Panc1 (cell line): ENCODE results near the gene TUFM. TPM values are rescaled to one million over a fixed set of nuclear protein-coding genes. Genes with fewer than 3 reads are reported as not detected.
A peak's percentile ranks its signal among the peaks of the same experiment; 100 is the strongest.
"Not testable (repeated sequence)": the region's sequence is repeated elsewhere in the genome, so short reads cannot be mapped to it uniquely, and the experiment has no call there.

Source experiments
- ATAC-seq: fragments of 200-7000 bp; cut with Tn5 transposase; 2 replicates; pipeline ENCODE4 v1.9.1; 2020; ENCODE audit warnings: mild to moderate bottlenecking, moderate library complexity
- BruUV-seq: library from RNA; stranded (reverse); fragments of 400-500 nt; replicated peaks from 2 replicates; lab custom pipeline; 2021; lab: Mats Ljungman, UMichigan
- CTCF ChIA-PET: fragments of 300-600 bp; sonication (Branson Sonifier 250); formaldehyde crosslinking; loops from one replicate; lab custom pipeline; 2022; ENCODE audit warnings: antibody characterized with exemption; lab: Charles Lee
- POLR2A ChIA-PET: fragments of 300-600 bp; sonication (Branson Sonifier 250); formaldehyde crosslinking; loops from one replicate; lab custom pipeline; 2022; ENCODE audit warnings: antibody characterized with exemption; lab: Charles Lee
- DNase-seq: peaks from one replicate; pipeline ENCODE4 v3.0.0-alpha.2; 2010; ENCODE audit warnings: low read depth, low spot score
- H3K27ac ChIP-seq: 2 replicates; pipeline ENCODE4 v1.5.1; 2011; ENCODE audit warnings: mild to moderate bottlenecking, low read length, inconsistent platforms
- H3K27me3 ChIP-seq: fragments of 200-500 bp; sonication (Bioruptor generic); 2 replicates; pipeline ENCODE4 v1.6.0; 2014; ENCODE audit warnings: low read length, inconsistent platforms; ENCODE audit not compliant: control insufficient read depth, insufficient read depth
- H3K36me3 ChIP-seq: fragments of 200-500 bp; sonication (Bioruptor generic); 2 replicates; pipeline ENCODE4 v1.5.1; 2014; ENCODE audit warnings: inconsistent platforms, mild to moderate bottlenecking, low read length, moderate library complexity; ENCODE audit not compliant: control insufficient read depth, insufficient read depth
- H3K4me1 ChIP-seq: 2 replicates; pipeline ENCODE4 v1.5.1; 2011; ENCODE audit warnings: inconsistent platforms, mild to moderate bottlenecking, low read length, moderate library complexity; ENCODE audit not compliant: control insufficient read depth, insufficient read depth
- H3K4me3 ChIP-seq, 2 experiments: 2 replicates each; pipeline ENCODE4 v1.5.1; 2011 to 2012; ENCODE audit warnings: low read depth in 2 of 2, low read length in 2 of 2, mild to moderate bottlenecking in 2 of 2, inconsistent platforms in 1 of 2, moderate library complexity in 1 of 2
- H3K9me3 ChIP-seq: fragments of 200-500 bp; sonication (Bioruptor generic); 2 replicates; pipeline ENCODE4 v1.5.1; 2014; ENCODE audit warnings: low read depth, mild to moderate bottlenecking, inconsistent platforms, low read length, moderate library complexity; ENCODE audit not compliant: control insufficient read depth, insufficient read depth
- POLR2AphosphoS5 ChIP-seq: IDR thresholded peaks from 2 replicates; pipeline ENCODE4 v1.6.1; 2012; ENCODE audit warnings: mild to moderate bottlenecking, low read depth, low read length, moderate library complexity
- SIN3A ChIP-seq: IDR thresholded peaks from 2 replicates; pipeline ENCODE4 v1.6.1; 2012; ENCODE audit warnings: low read depth, mild to moderate bottlenecking, low read length, moderate library complexity, borderline replicate concordance; ENCODE audit not compliant: insufficient read depth
- TCF7L2 ChIP-seq: IDR thresholded peaks from 2 replicates; pipeline ENCODE4 v1.6.1; 2011; ENCODE audit warnings: mild to moderate bottlenecking, low read depth, low read length, inconsistent platforms
- in situ Hi-C: cut with HindIII; loops from 2 replicates; pipeline ENCODE4 v1.10.0; 2016; ENCODE audit warnings: low sequenced_read_pairs, low pct_unique_long_range_greater_than_20kb
- intact Hi-C: fragments of 100-400 bp; cut with micrococcal nuclease; formaldehyde crosslinking; loops from one replicate; pipeline ENCODE4 v1.10.0; 2022; ENCODE audit not compliant: unreplicated experiment
- total RNA-seq: library from RNA; stranded (reverse); gene quantifications from one replicate; pipeline ENCODE4 v1.2.1, GENCODE V29; 2021; ENCODE audit not compliant: unreplicated experiment
- TF ChIP-seq, protein P1 (sequence below), 2 experiments: IDR thresholded peaks; 2 replicates each; pipeline ENCODE4 v1.6.1; 2011 to 2012; ENCODE audit warnings: low read depth in 2 of 2, control low read depth in 1 of 2, low read length in 1 of 2, mild to moderate bottlenecking in 1 of 2, moderate library complexity in 1 of 2; ENCODE audit not compliant: insufficient read depth in 1 of 2
- TF ChIP-seq, protein P2 (sequence below): fragments of 450-650 bp; IDR thresholded peaks from 2 replicates; pipeline ENCODE4 v1.5.1; 2017; ENCODE audit warnings: mild to moderate bottlenecking

TUFM gene
- total RNA-seq, 1 experiment from 2014 or later: 231 TPM

DNA sequence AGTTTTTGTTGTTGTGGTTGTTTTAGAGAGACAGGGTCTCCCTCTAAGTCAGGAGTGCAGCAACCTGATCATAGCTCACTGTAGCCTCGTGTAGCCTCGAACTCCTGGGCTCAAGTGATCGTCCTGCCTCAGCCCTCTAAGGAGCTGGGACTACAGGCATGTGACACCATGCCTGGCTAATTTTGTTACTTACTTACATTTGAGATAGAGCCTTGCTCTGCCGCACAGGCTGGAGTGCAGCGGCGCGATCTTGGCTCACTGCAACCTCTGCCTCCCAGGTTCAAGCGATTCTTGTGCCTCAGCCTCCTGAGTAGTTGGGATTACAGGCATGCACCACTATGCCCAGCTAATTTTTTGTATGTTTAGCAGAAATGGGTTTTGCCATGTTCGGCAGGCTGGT lies 21.5 kb upstream of the TUFM start:
- H3K27me3 ChIP-seq, H3K9me3 ChIP-seq, CTCF ChIA-PET, ATAC-seq, H3K4me3 ChIP-seq, in situ Hi-C loops, BruUV-seq, POLR2A ChIA-PET, intact Hi-C loops, H3K27ac ChIP-seq, H3K36me3 ChIP-seq, DNase-seq: not testable (repeated sequence)
- H3K4me1 ChIP-seq: peaks cover 10% of the 10 kb centered on the region

DNA sequence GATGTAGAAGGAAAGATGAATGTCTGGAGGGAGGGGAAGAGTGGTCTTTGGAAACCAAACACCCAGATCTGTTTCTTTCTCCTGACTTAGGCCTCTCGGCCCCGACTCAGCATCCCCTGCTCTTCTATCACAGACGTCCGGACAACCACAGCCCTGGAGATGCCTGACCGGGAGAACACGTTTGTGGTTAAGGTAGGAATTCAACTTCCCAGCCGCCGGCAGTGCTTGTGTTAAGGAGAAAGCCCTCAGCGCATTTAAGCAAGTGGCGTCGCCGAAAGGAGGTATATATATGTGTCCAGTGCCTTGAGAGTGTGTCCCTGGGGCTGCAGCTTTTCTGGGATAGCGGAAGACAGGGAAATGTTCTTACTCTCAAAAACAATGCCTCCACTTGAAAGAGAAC lies 21.1 kb upstream of the TUFM start:
- no peak for DNase-seq
- TSS peak; percentile 3 for BruUV-seq
- Histone ChIP-seq H3K4me3 (no peak overlapping the region), H3K27ac (no peak overlapping the region), H3K4me1 (peaks cover 10% of the 10 kb centered on the region), H3K9me3 (no peaks in the 10 kb centered on the region), H3K36me3 (no peaks in the 10 kb centered on the region; the same call in 1 of the 2 replicates), H3K27me3 (no peaks in the 10 kb centered on the region)
- TF ChIP-seq, protein P1, sequence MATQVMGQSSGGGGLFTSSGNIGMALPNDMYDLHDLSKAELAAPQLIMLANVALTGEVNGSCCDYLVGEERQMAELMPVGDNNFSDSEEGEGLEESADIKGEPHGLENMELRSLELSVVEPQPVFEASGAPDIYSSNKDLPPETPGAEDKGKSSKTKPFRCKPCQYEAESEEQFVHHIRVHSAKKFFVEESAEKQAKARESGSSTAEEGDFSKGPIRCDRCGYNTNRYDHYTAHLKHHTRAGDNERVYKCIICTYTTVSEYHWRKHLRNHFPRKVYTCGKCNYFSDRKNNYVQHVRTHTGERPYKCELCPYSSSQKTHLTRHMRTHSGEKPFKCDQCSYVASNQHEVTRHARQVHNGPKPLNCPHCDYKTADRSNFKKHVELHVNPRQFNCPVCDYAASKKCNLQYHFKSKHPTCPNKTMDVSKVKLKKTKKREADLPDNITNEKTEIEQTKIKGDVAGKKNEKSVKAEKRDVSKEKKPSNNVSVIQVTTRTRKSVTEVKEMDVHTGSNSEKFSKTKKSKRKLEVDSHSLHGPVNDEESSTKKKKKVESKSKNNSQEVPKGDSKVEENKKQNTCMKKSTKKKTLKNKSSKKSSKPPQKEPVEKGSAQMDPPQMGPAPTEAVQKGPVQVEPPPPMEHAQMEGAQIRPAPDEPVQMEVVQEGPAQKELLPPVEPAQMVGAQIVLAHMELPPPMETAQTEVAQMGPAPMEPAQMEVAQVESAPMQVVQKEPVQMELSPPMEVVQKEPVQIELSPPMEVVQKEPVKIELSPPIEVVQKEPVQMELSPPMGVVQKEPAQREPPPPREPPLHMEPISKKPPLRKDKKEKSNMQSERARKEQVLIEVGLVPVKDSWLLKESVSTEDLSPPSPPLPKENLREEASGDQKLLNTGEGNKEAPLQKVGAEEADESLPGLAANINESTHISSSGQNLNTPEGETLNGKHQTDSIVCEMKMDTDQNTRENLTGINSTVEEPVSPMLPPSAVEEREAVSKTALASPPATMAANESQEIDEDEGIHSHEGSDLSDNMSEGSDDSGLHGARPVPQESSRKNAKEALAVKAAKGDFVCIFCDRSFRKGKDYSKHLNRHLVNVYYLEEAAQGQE (IDR thresholded peaks at IDR 0.05; ENCODE audit: insufficient read depth in 1 of 2, low read depth in 2 of 2, low read length in 1 of 2): no peak
- TF ChIP-seq, protein P2, sequence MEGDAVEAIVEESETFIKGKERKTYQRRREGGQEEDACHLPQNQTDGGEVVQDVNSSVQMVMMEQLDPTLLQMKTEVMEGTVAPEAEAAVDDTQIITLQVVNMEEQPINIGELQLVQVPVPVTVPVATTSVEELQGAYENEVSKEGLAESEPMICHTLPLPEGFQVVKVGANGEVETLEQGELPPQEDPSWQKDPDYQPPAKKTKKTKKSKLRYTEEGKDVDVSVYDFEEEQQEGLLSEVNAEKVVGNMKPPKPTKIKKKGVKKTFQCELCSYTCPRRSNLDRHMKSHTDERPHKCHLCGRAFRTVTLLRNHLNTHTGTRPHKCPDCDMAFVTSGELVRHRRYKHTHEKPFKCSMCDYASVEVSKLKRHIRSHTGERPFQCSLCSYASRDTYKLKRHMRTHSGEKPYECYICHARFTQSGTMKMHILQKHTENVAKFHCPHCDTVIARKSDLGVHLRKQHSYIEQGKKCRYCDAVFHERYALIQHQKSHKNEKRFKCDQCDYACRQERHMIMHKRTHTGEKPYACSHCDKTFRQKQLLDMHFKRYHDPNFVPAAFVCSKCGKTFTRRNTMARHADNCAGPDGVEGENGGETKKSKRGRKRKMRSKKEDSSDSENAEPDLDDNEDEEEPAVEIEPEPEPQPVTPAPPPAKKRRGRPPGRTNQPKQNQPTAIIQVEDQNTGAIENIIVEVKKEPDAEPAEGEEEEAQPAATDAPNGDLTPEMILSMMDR: no peak
- TF ChIP-seq POLR2AphosphoS5 (no peak), TCF7L2 (no peak), SIN3A (no peak)
- in situ Hi-C loops (no loop called here), intact Hi-C loops (no loop called here)
- CTCF ChIA-PET: no interaction called here
- POLR2A ChIA-PET: no interaction called here
- ATAC-seq: no peak

DNA sequence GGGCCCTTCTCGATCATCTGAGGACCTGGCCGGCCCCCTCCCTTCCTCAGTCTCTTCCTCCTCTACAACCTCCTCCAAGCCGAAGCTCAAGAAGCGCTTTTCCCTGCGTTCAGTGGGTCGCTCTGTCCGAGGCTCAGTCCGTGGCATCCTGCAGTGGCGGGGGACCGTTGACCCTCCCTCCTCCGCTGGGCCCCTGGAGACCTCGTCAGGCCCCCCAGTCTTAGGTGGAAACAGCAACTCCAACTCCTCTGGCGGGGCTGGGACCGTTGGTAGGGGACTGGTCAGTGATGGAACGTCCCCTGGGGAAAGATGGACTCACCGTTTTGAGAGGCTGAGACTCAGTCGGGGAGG lies 20.3 kb upstream of the TUFM start:
- ChIA-PET POLR2A (no interaction called here), CTCF (no interaction called here)
- no peak overlapping the region for H3K27ac ChIP-seq
- no peaks in the 10 kb centered on the region; the same call in 1 of the 2 replicates for H3K36me3 ChIP-seq
- ATAC-seq (no peak), DNase-seq (no peak)
- TF ChIP-seq POLR2AphosphoS5 (no peak), TCF7L2 (no peak), SIN3A (no peak)
- TF ChIP-seq, protein P1 (IDR thresholded peaks at IDR 0.05; ENCODE audit: insufficient read depth in 1 of 2, low read depth in 2 of 2, low read length in 1 of 2): no peak
- TF ChIP-seq, protein P2: no peak
- no peak overlapping the region for H3K4me3 ChIP-seq
- intact Hi-C loops (no loop called here), in situ Hi-C loops (no loop called here)
- H3K4me1 ChIP-seq: peaks cover 10% of the 10 kb centered on the region
- BruUV-seq: no TSS peak
- H3K9me3 ChIP-seq: no peaks in the 10 kb centered on the region
- no peaks in the 10 kb centered on the region for H3K27me3 ChIP-seq
